ENCODE data around the gene URI1.

URI1 gene

GRCh38 chr19:30004403-30004802 is 62.4 kb downstream of the URI1 start:
- TF ChIP-seq CTCF (IDR thresholded peaks at IDR 0.05; ENCODE audit: extremely low read depth, insufficient read depth, missing control alignments) = no peak
- DNase-seq (ENCODE audit: low spot score) = no peak
- in situ Hi-C loops (cut with MboI; ENCODE audit: low pct_unique_long_range_greater_than_20kb, low sequenced_read_pairs, unreplicated experiment) = no loop called here

- no peak for DNase-seq (ENCODE audit: low spot score)
- TF ChIP-seq CTCF (IDR thresholded peaks at IDR 0.05; ENCODE audit: extremely low read depth, insufficient read depth, missing control alignments) = no peak
- in situ Hi-C loops (cut with MboI; ENCODE audit: low pct_unique_long_range_greater_than_20kb, low sequenced_read_pairs, unreplicated experiment) = no loop called here
These were observed 64.2 kb downstream of the URI1 start for GRCh38 chr19:30006207-30006606.

GRCh38 chr19:30008169-30008568 is 66.1 kb downstream of the URI1 start:
- no peak for TF ChIP-seq CTCF (IDR thresholded peaks at IDR 0.05; ENCODE audit: extremely low read depth, insufficient read depth, missing control alignments)
- no peak for DNase-seq (ENCODE audit: low spot score)
- in situ Hi-C loops (cut with MboI; ENCODE audit: low pct_unique_long_range_greater_than_20kb, low sequenced_read_pairs, unreplicated experiment) = no loop called here

GRCh38 chr19:30009013-30009412 is 67.0 kb downstream of the URI1 start:
- in situ Hi-C loops (cut with MboI; ENCODE audit: low pct_unique_long_range_greater_than_20kb, low sequenced_read_pairs, unreplicated experiment) = no loop called here
- DNase-seq (ENCODE audit: low spot score) = no peak
- TF ChIP-seq CTCF (IDR thresholded peaks at IDR 0.05; ENCODE audit: extremely low read depth, insufficient read depth, missing control alignments) = no peak

- no peak for DNase-seq (ENCODE audit: low spot score)
- in situ Hi-C loops (cut with MboI; ENCODE audit: low pct_unique_long_range_greater_than_20kb, low sequenced_read_pairs, unreplicated experiment) = no loop called here
- TF ChIP-seq CTCF (IDR thresholded peaks at IDR 0.05; ENCODE audit: extremely low read depth, insufficient read depth, missing control alignments) = no peak
These were observed 69.1 kb downstream of the URI1 start for GRCh38 chr19:30011051-30011578.

- TF ChIP-seq CTCF (IDR thresholded peaks at IDR 0.05; ENCODE audit: extremely low read depth, insufficient read depth, missing control alignments) = no peak
- DNase-seq (ENCODE audit: low spot score) = no peak
- in situ Hi-C loops (cut with MboI; ENCODE audit: low pct_unique_long_range_greater_than_20kb, low sequenced_read_pairs, unreplicated experiment) = no loop called here
These were observed 72.7 kb downstream of the URI1 start for GRCh38 chr19:30014770-30015169.

GRCh38 chr19:30017172-30017571 is 75.1 kb downstream of the URI1 start:
- TF ChIP-seq CTCF (IDR thresholded peaks at IDR 0.05; ENCODE audit: extremely low read depth, insufficient read depth, missing control alignments) = no peak
- in situ Hi-C loops (cut with MboI; ENCODE audit: low pct_unique_long_range_greater_than_20kb, low sequenced_read_pairs, unreplicated experiment) = no loop called here
- DNase-seq (ENCODE audit: low spot score) = peak; percentile 21

Data from GM13977 (cell line).